MCF 10A (cell line): ENCODE measurements around the gene LAMB2. TPM values are rescaled to one million over a fixed set of nuclear protein-coding genes. Genes with fewer than 3 reads are reported as not detected.

Source experiments
- BruUV-seq: library from RNA; stranded (reverse); fragments of 400-500 nt; replicated peaks from 2 replicates; lab custom pipeline; 2021; lab: Mats Ljungman, UMichigan
- CTCF ChIA-PET: fragments of 300-600 bp; sonication (Branson Sonifier 250); formaldehyde crosslinking; extraction: SDS; loops from one replicate; lab custom pipeline; 2021; ENCODE audit warnings: antibody characterized with exemption, inconsistent platforms; lab: Yijun Ruan, JAX
- POLR2A ChIA-PET: fragments of 300-600, 350-650 bp; sonication (Branson Sonifier 250); formaldehyde crosslinking; extraction: SDS; loops from one replicate; lab custom pipeline; 2020; ENCODE audit warnings: antibody characterized with exemption, inconsistent platforms; lab: Yijun Ruan, JAX
- DNase-seq: peaks from one replicate; pipeline ENCODE4 v3.0.0-alpha.2; 2018; ENCODE audit not compliant: unreplicated experiment
- H3K27ac Mint-ChIP-seq: one replicate; pipeline ENCODE4 v1.8.0; 2022; ENCODE audit warnings: mild to moderate bottlenecking, low read depth, mixed read lengths; ENCODE audit not compliant: unreplicated experiment
- H3K27me3 Mint-ChIP-seq: one replicate; pipeline ENCODE4 v1.8.0; 2022; ENCODE audit warnings: mixed read lengths; ENCODE audit not compliant: insufficient read depth, unreplicated experiment
- H3K36me3 Mint-ChIP-seq: one replicate; pipeline ENCODE4 v1.8.0; 2022; ENCODE audit warnings: mild to moderate bottlenecking, moderate library complexity, mixed read lengths; ENCODE audit not compliant: insufficient read depth, unreplicated experiment
- H3K4me1 Mint-ChIP-seq: one replicate; pipeline ENCODE4 v1.8.0; 2022; ENCODE audit warnings: mixed read lengths; ENCODE audit not compliant: insufficient read depth, unreplicated experiment
- H3K4me3 Mint-ChIP-seq: one replicate; pipeline ENCODE4 v1.8.0; 2022; ENCODE audit warnings: mild to moderate bottlenecking, moderate library complexity, mixed read lengths; ENCODE audit not compliant: unreplicated experiment
- H3K9me3 Mint-ChIP-seq: one replicate; pipeline ENCODE4 v1.8.0; 2022; ENCODE audit warnings: mixed read lengths; ENCODE audit not compliant: unreplicated experiment
- intact Hi-C: fragments of 100-400 bp; cut with micrococcal nuclease; formaldehyde crosslinking; loops from 2 replicates; pipeline ENCODE4 v1.14.1; 2022
- microRNA-seq: library from miRNA; unstranded; fragments of <30 nt; microRNA quantifications from one replicate; pipeline ENCODE4 v1.2.0, GENCODE V29; 2022
- total RNA-seq: library from RNA; stranded (reverse); gene quantifications from 2 replicates; pipeline ENCODE4 v1.2.3, GENCODE V29; 2022
- TF ChIP-seq, protein P1 (sequence below): fragments of 200-600 bp; IDR thresholded peaks from one replicate; pipeline ENCODE4 v1.8.0; 2022; ENCODE audit warnings: antibody characterized with exemption, mild to moderate bottlenecking; ENCODE audit not compliant: unreplicated experiment

Gene LAMB2
- total RNA-seq, 1 experiment from 2014 or later = 224 TPM

DNA sequence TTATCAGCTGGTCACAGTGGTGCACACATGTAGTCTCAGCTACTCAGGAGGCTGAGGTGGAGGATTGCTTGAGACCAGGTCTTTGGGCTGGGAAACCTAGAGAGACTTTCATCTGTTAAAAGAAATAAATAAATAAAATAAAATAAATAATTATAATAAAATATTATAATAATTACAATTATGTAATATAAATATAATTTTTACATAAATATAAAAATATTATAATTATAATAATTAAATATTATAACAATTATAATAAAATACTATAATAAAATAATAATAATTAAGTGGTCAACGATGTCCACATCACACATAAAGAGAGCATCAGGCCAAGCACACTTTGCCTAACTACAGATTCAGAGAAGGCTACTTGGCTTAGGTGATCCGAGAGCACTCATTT is 53.6 kb downstream of the LAMB2 start:
- POLR2A ChIA-PET = no interaction called here
- H3K4me3 Mint-ChIP-seq = no peak overlapping the region
- no peaks in the 10 kb centered on the region for H3K9me3 Mint-ChIP-seq
- H3K27ac Mint-ChIP-seq = no peak overlapping the region
- intact Hi-C loops = no loop called here
- CTCF ChIA-PET = no interaction called here
- TF ChIP-seq, protein P1, sequence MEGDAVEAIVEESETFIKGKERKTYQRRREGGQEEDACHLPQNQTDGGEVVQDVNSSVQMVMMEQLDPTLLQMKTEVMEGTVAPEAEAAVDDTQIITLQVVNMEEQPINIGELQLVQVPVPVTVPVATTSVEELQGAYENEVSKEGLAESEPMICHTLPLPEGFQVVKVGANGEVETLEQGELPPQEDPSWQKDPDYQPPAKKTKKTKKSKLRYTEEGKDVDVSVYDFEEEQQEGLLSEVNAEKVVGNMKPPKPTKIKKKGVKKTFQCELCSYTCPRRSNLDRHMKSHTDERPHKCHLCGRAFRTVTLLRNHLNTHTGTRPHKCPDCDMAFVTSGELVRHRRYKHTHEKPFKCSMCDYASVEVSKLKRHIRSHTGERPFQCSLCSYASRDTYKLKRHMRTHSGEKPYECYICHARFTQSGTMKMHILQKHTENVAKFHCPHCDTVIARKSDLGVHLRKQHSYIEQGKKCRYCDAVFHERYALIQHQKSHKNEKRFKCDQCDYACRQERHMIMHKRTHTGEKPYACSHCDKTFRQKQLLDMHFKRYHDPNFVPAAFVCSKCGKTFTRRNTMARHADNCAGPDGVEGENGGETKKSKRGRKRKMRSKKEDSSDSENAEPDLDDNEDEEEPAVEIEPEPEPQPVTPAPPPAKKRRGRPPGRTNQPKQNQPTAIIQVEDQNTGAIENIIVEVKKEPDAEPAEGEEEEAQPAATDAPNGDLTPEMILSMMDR = no peak
- H3K36me3 Mint-ChIP-seq = peaks cover 76% of the 10 kb centered on the region
- BruUV-seq = no TSS peak
- no peaks in the 10 kb centered on the region for H3K27me3 Mint-ChIP-seq
- H3K4me1 Mint-ChIP-seq = no peaks in the 10 kb centered on the region
- no peak for DNase-seq

DNA sequence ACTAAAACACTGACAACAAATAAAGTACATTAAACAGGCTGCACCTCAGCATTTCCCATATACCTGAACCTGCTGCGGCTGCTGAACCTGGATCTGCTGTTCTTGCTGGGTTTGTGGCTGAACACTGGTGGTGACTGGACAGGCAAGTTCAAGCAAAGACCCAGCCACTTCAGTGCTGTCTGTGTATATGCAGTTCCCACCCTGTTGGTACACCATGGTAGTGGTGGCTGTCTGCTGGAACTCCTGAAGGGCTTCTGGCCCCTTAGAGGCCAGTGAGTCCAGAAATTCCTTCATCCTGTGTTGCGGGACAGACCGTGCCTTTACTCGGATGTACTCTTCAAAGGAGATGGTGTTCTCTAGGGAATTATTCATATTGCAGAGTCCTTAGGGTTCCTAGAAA is 56.2 kb downstream of the LAMB2 start:
- POLR2A ChIA-PET = interaction anchor here (0.6 to 0.8 kb wide), 2 partner anchors 11 to 42 kb away, joined by 3 read pairs; no protein-coding TSS in a partner anchor
- TF ChIP-seq, protein P1 = no peak
- Mint-ChIP-seq H3K27me3 (no peaks in the 10 kb centered on the region), H3K36me3 (peaks cover 85% of the 10 kb centered on the region), H3K4me1 (no peaks in the 10 kb centered on the region), H3K27ac (no peak overlapping the region), H3K9me3 (no peaks in the 10 kb centered on the region), H3K4me3 (no peak overlapping the region)
- BruUV-seq = no TSS peak
- CTCF ChIA-PET = interaction anchor here (0.6 kb wide), 1 partner anchor 217 kb away, joined by 3 read pairs; no protein-coding TSS in a partner anchor
- no peak for DNase-seq
- intact Hi-C loops = no loop called here

DNA sequence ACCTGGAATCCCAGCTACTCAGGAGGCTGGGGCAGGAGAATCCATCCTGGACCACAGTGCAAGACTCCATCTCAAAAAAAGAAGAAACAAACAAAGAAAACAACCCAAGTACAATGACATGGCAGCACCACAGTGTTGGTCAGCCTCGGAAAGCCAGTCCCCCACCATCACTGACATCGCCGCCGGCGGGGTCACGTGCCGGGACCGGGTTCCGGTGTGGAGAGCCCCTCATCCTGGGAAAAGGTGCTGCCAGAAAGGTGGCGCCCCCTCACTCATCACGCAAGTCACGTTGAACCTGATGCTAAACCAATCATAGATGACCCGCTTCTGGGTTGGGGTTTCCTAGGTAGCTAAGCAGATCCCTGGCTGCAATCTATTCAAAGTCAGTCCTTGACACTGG is 56.7 kb downstream of the LAMB2 start:
- peaks cover 85% of the 10 kb centered on the region for H3K36me3 Mint-ChIP-seq
- CTCF ChIA-PET = no interaction called here

More for the DNA sequence above, 56.7 kb downstream of the LAMB2 start:
- POLR2A ChIA-PET = interaction anchor here (0.8 kb wide), 1 partner anchor 10 kb away, joined by 3 read pairs; no protein-coding TSS in a partner anchor
- Mint-ChIP-seq H3K27me3 (no peaks in the 10 kb centered on the region), H3K4me3 (no peak overlapping the region), H3K4me1 (no peaks in the 10 kb centered on the region), H3K9me3 (no peaks in the 10 kb centered on the region), H3K27ac (no peak overlapping the region)
- BruUV-seq = no TSS peak
- no peak for DNase-seq
- intact Hi-C loops = no loop called here
- TF ChIP-seq, protein P1 = no peak

Small RNA genes within 50 kb of the gene (microRNA-seq; reads per million reads assigned to microRNA genes)
- 0.40 reads per million for gene MIR6890

Other genes starting within 250 kb of the LAMB2 start
- 9.2 and 11.5 TPM in 2 replicates for gene SLC25A20, start 234.2 kb downstream of the LAMB2 start, total RNA-seq
- 152 and 167 TPM in 2 replicates for gene ARIH2, start 214.2 kb downstream of the LAMB2 start, total RNA-seq
- 18.8 and 26.1 TPM in 2 replicates for gene P4HTM, start 142.8 kb downstream of the LAMB2 start, total RNA-seq
- gene WDR6, start 125.7 kb downstream of the LAMB2 start, total RNA-seq = 112 and 116 TPM in 2 replicates
- 41.8 and 42.7 TPM in 2 replicates for gene DALRD3, start 114.5 kb downstream of the LAMB2 start, total RNA-seq
- 77.8 and 86.5 TPM in 2 replicates for gene NDUFAF3, start 110.9 kb downstream of the LAMB2 start, total RNA-seq
- 317 and 476 TPM in 2 replicates for gene IMPDH2, start 103.7 kb downstream of the LAMB2 start, total RNA-seq
- 96.1 and 97.2 TPM in 2 replicates for gene QRICH1, start 39.0 kb downstream of the LAMB2 start, total RNA-seq
- gene QARS1, start 28.3 kb downstream of the LAMB2 start, total RNA-seq = 114 and 149 TPM in 2 replicates
- 39.3 and 51.4 TPM in 2 replicates for gene USP19, start 12.2 kb downstream of the LAMB2 start, total RNA-seq
- 25.7 and 26.0 TPM in 2 replicates for gene CCDC71, start 33.3 kb upstream of the LAMB2 start, total RNA-seq
- 1.7 and 2.4 TPM in 2 replicates for gene KLHDC8B, start 38.5 kb upstream of the LAMB2 start, total RNA-seq
- 8.1 and 9.4 TPM in 2 replicates for gene C3orf62, start 144.2 kb upstream of the LAMB2 start, total RNA-seq
- 52.6 and 54.1 TPM in 2 replicates for gene USP4, start 207.0 kb upstream of the LAMB2 start, total RNA-seq
- 576 and 589 TPM in 2 replicates for gene GPX1, start 225.3 kb upstream of the LAMB2 start, total RNA-seq